SK-MEL-5 (cell line): Measurements from ENCODE around the gene KLF5. TPM values are rescaled to one million over a fixed set of nuclear protein-coding genes. Genes with fewer than 3 reads are reported as not detected.
A peak's percentile ranks its signal among the peaks of the same experiment; 100 is the strongest.
"Not testable (repeated sequence)": the region's sequence is repeated elsewhere in the genome, so short reads cannot be mapped to it uniquely, and the experiment has no call there.

Experiments
- DNase-seq: peaks from one replicate; pipeline ENCODE4 v3.0.0-alpha.2; 2016; ENCODE audit warnings: low read depth, low spot score
- in situ Hi-C: cut with HindIII; loops from 2 replicates; pipeline ENCODE4 v1.10.0; 2016; ENCODE audit warnings: low sequenced_read_pairs, high pct_unique_total_duplicates, low pct_unique_long_range_greater_than_20kb
- total RNA-seq: library from RNA; depleted of rRNA; stranded (reverse); fragments of >200 nt; shearing (Covaris generic); gene quantifications from 2 replicates; pipeline ENCODE4 v1.2.3, GENCODE V29; 2014

KLF5 gene
- total RNA-seq, 1 experiment from 2014 or later: 2.6 TPM

GRCh38 chr13:73075546-73075945 lies 16.7 kb downstream of the KLF5 start:
- DNase-seq: no peak
- in situ Hi-C loops: no loop called here

GRCh38 chr13:73075954-73076353 lies 17.1 kb downstream of the KLF5 start:
- in situ Hi-C loops: no loop called here
- no peak for DNase-seq

GRCh38 chr13:73077865-73078264 lies 19.1 kb downstream of the KLF5 start:
- DNase-seq: no peak
- in situ Hi-C loops: no loop called here

GRCh38 chr13:73079359-73079758 lies 20.6 kb downstream of the KLF5 start:
- DNase-seq: no peak
- in situ Hi-C loops: no loop called here

- in situ Hi-C loops: no loop called here
- no peak for DNase-seq
Measured at GRCh38 chr13:73081256-73081915, 22.6 kb downstream of the KLF5 start.

GRCh38 chr13:73082471-73082870 lies 23.7 kb downstream of the KLF5 start:
- DNase-seq: no peak
- in situ Hi-C loops: no loop called here

- in situ Hi-C loops: no loop called here
- DNase-seq: no peak
Measured at GRCh38 chr13:73082895-73083294, 24.1 kb downstream of the KLF5 start.

GRCh38 chr13:73088332-73088935 lies 29.6 kb downstream of the KLF5 start:
- DNase-seq: no peak
- in situ Hi-C loops: no loop called here

- no peak for DNase-seq
- in situ Hi-C loops: no loop called here
Measured at GRCh38 chr13:73089213-73089612, 30.4 kb downstream of the KLF5 start.

GRCh38 chr13:73090116-73090822 lies 31.5 kb downstream of the KLF5 start:
- DNase-seq: peak; percentile 16
- in situ Hi-C loops: no loop called here

- in situ Hi-C loops: no loop called here
- DNase-seq: no peak
Measured at GRCh38 chr13:73090823-73091187, 32.0 kb downstream of the KLF5 start.

GRCh38 chr13:73092829-73093228 lies 34.0 kb downstream of the KLF5 start:
- in situ Hi-C loops: no loop called here
- no peak for DNase-seq

- in situ Hi-C loops: no loop called here
- no peak for DNase-seq
Measured at GRCh38 chr13:73096173-73096572, 37.4 kb downstream of the KLF5 start.

GRCh38 chr13:73096638-73097037 lies 37.8 kb downstream of the KLF5 start:
- no peak for DNase-seq
- in situ Hi-C loops: no loop called here

- in situ Hi-C loops, DNase-seq: not testable (repeated sequence)
Measured at GRCh38 chr13:73100781-73101180, 42.0 kb downstream of the KLF5 start.

GRCh38 chr13:73101351-73102007 lies 42.7 kb downstream of the KLF5 start:
- in situ Hi-C loops: no loop called here
- no peak for DNase-seq

- in situ Hi-C loops: no loop called here
- DNase-seq: no peak
Measured at GRCh38 chr13:73103238-73103637, 44.4 kb downstream of the KLF5 start.

- in situ Hi-C loops: no loop called here
- DNase-seq: no peak
Measured at GRCh38 chr13:73106513-73107178, 47.8 kb downstream of the KLF5 start.
